Breast epithelium (tissue), 4 donors: ENCODE results near the gene RAMACL. TPM values are rescaled to one million over a fixed set of nuclear protein-coding genes. Genes with fewer than 3 reads are reported as not detected.
"Not testable (repeated sequence)": the region's sequence is repeated elsewhere in the genome, so short reads cannot be mapped to it uniquely, and the experiment has no call there.

Experiments used
- DNase-seq, 2 donors: peaks; one replicate each; pipeline ENCODE4 v3.0.0-alpha.2; 2019; ENCODE audit warnings: low spot score in 2 of 2
- H3K27ac ChIP-seq, 2 donors: fragments of 200-600 bp; sonication (generic) in 1 of 2; one replicate each; pipeline ENCODE4 v1.5.1; 2016 to 2019; ENCODE audit warnings: mild to moderate bottlenecking in 1 of 2
- H3K27me3 ChIP-seq, 2 donors: fragments of 200-600 bp; sonication (generic) in 1 of 2; one replicate each; pipeline versions ENCODE4 v1.5.1 to v1.6.0; 2017 to 2019; ENCODE audit warnings: control low read depth in 1 of 2, mild to moderate bottlenecking in 1 of 2
- H3K36me3 ChIP-seq: fragments of 200-600 bp; one replicate; pipeline ENCODE4 v1.5.1; 2019
- H3K4me1 ChIP-seq, 2 donors: fragments of 200-600 bp; sonication (generic); one replicate each; pipeline ENCODE4 v1.5.1; 2016 to 2019; ENCODE audit warnings: control low read depth in 1 of 2
- H3K4me3 ChIP-seq, 3 donors: fragments of 200-600 bp; sonication (generic); 1 replicate in 2 of 3; 2 replicates in 1 of 3; pipeline ENCODE4 v1.5.1; 2016 to 2019; ENCODE audit warnings: mild to moderate bottlenecking in 3 of 3, moderate library complexity in 2 of 3
- H3K9me3 ChIP-seq, 2 donors: fragments of 200-600 bp; sonication (generic) in 1 of 2; one replicate each; pipeline ENCODE4 v1.5.1; 2016 to 2019; ENCODE audit warnings: control low read depth in 1 of 2
- CTCF ChIP-seq, 3 donors: fragments of 450-650 bp; IDR thresholded peaks; one replicate each; pipeline ENCODE4 v1.5.1; 2016 to 2017; ENCODE audit warnings: antibody characterized with exemption in 3 of 3, mild to moderate bottlenecking in 3 of 3, moderate library complexity in 3 of 3
- POLR2A ChIP-seq: fragments of 450-650 bp; IDR thresholded peaks from one replicate; pipeline ENCODE4 v1.6.1; 2016; ENCODE audit warnings: antibody characterized with exemption, mild to moderate bottlenecking, moderate library complexity
- POLR2AphosphoS5 ChIP-seq, 3 donors: sonication (generic); formaldehyde crosslinking; IDR thresholded peaks; one replicate each; pipeline ENCODE4 v1.6.1; 2017; ENCODE audit warnings: antibody characterized with exemption in 3 of 3
- intact Hi-C: fragments of 100-400 bp; cut with DNase I; formaldehyde crosslinking; loops from one replicate; pipeline ENCODE4 v1.15.1; 2023; ENCODE audit warnings: low total_unique reads
- total RNA-seq, 3 donors: library from RNA; depleted of rRNA; stranded (reverse); fragments of >200 nt; gene quantifications; one replicate each; pipeline ENCODE4 v1.1.0, GENCODE V29; 2016

RAMACL gene
- 10 to 100 TPM in 1 of 3 donors, 1 to 10 TPM in 2; 2.5 to 13.4 (median 2.6) TPM for total RNA-seq

DNA sequence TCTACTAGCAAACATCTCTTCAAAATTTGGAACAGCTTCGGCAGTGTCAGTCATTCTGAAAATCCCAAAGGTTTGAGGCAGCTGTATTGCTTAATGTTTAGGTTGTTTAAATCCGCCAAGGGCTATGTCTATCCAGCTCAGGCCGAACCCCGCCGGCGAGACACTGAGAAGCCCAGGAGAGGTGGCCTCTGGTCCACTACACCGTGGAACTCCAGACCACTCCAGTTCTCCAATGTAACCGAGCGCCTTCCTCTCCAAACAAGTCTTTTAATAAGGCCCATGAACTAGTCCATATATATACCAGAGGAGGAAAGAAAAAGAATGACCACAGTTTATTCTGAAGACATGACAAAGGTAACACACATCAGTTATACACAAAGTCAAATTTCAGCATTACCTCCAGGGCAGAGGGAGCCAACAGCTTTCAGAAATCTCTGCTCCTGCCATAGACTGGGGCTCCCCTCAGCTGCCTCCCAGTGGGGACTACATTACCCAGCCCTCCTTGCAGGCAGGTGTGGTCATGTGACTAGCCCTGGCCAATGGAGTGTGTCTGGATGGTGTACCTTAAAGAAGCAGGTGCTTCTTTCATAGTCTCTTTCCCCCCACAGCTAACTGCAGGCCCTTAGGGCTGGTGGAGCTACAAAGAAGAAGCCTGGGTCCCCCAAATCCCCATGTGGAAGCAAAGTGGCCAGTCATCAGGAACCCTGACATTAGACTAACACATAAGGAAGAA lies at the start of gene RAMACL:
Gene RAMACL (minus strand): TSS at position 255 of the 733 bp plus-strand sequence. CDS start 201 bp downstream, at position 54.
- no peaks in the 10 kb centered on the region for H3K36me3 ChIP-seq
- DNase-seq = no peak
- H3K4me1 ChIP-seq = no peaks in the 10 kb centered on the region
- H3K27me3 ChIP-seq = no peaks in the 10 kb centered on the region
- H3K9me3 ChIP-seq = no peaks in the 10 kb centered on the region
- intact Hi-C loops = no loop called here
- TF ChIP-seq POLR2A (no peak), CTCF (IDR thresholded peaks at IDR 0.05) (no peak), POLR2AphosphoS5 (IDR thresholded peaks at IDR 0.05) (no peak)
- H3K4me3 ChIP-seq = no peak within 1 kb of the TSS
- H3K27ac ChIP-seq = no peak within 1 kb of the TSS

- no peaks in the 10 kb centered on the region for H3K27me3 ChIP-seq
- no peak overlapping the region for H3K4me3 ChIP-seq
- intact Hi-C loops = no loop called here
- DNase-seq = no peak
- TF ChIP-seq CTCF (IDR thresholded peaks at IDR 0.05) (no peak), POLR2A (no peak), POLR2AphosphoS5 (IDR thresholded peaks at IDR 0.05) (no peak)
- H3K4me1 ChIP-seq = no peaks in the 10 kb centered on the region
- no peaks in the 10 kb centered on the region for H3K9me3 ChIP-seq
- no peak overlapping the region for H3K27ac ChIP-seq
- no peaks in the 10 kb centered on the region for H3K36me3 ChIP-seq
These were observed 48.8 kb upstream of the RAMACL start for GRCh38 chr6:166635013-166635970.

DNA sequence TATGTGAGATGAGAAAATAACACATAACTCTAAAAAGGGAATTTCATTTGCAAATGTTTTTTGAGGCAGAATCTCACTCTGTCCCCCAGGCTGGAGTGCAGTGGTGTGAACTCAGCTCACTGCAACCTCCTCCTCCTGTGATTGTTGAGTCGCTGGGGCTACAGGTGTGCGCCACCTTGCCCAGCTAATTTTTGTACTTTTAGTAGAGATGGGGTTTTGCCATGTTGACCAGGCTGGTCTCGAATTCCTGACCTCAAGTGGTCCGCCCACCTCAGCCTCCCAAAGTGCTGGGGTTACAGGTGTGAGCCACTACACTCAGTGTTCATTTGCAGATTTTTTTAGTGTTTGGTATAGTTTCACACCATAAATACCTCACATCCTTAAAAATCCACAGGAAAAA lies 48.1 kb upstream of the RAMACL start:
- H3K4me1 ChIP-seq, H3K27me3 ChIP-seq, H3K9me3 ChIP-seq, intact Hi-C loops, H3K36me3 ChIP-seq, H3K27ac ChIP-seq, H3K4me3 ChIP-seq, DNase-seq: not testable (repeated sequence)

DNA sequence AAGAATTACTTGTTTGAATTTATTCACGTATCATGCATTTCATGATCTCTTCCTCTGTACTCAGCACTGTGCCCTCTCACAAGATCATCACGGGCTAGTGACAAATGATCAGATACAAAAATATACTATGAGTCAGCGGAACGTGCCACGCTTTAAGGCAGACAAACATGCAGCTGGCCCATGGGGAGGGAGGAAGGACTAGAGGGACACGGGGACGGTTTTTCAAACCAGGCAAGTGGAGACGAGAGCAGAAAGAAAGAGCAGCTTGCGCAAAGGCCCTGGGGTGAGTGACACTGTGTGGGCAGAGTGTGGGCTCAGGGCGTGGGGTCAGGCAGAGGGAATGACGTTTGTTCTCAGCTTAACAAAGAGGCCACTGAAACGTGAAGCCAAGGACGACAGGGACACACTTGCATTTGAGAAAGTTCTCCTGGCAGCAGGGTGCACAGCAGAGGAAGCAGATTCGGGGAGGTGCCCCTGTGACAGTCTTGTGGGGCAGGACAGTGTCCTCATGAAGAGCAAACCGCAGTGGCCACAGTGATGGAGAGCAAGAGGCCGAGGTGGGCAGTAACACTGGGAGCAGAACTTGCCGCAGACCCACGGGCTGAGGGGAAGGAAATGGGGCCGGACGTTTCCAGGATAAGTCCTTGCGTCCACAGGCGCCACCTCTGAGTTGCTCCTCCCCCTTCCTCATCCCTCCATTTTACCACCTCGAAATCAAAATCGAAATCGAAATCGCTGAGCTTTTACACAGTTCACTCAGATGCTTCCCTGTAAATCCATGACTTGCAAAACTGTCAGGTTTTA lies 47.5 kb upstream of the RAMACL start:
- no peak overlapping the region for H3K4me3 ChIP-seq
- intact Hi-C loops = no loop called here
- no peak overlapping the region for H3K27ac ChIP-seq
- TF ChIP-seq POLR2A = no peak
- no peak for TF ChIP-seq POLR2AphosphoS5 (IDR thresholded peaks at IDR 0.05)
- TF ChIP-seq CTCF (IDR thresholded peaks at IDR 0.05) = no peak
- H3K9me3 ChIP-seq = no peaks in the 10 kb centered on the region
- H3K36me3 ChIP-seq = no peaks in the 10 kb centered on the region
- H3K4me1 ChIP-seq = no peaks in the 10 kb centered on the region
- no peaks in the 10 kb centered on the region for H3K27me3 ChIP-seq
- DNase-seq = no peak

DNA sequence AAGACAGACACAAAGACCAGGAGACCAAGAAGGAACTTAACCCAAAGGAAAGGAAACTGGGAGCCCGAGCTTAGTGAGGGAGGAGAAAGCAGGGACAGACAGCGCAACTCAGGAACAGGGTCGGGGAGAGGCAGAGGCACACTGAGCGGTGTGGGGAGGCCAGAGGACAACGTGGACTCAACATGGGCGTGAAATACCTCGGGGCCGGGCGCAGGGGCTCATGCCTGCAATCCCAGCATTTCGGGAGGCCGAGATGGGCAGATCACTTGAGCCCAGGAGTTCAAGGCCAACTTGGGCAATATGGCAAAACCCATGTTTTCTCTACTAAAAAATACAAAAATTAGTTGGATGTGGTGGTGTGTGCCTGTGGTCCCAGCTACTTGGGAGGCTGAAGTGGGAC lies 46.3 kb upstream of the RAMACL start:
- intact Hi-C loops = no loop called here
- Histone ChIP-seq H3K27me3 (no peaks in the 10 kb centered on the region), H3K4me1 (no peaks in the 10 kb centered on the region), H3K9me3 (no peaks in the 10 kb centered on the region), H3K4me3 (no peak overlapping the region), H3K36me3 (no peaks in the 10 kb centered on the region), H3K27ac (no peak overlapping the region)
- no peak for DNase-seq
- TF ChIP-seq CTCF (IDR thresholded peaks at IDR 0.05) (no peak), POLR2AphosphoS5 (IDR thresholded peaks at IDR 0.05) (no peak), POLR2A (no peak)
